SK-N-SH (cell line): ENCODE measurements around the gene U2AF1L4.

Experiments used
- ELF1 ChIP-seq: IDR thresholded peaks from 2 replicates; pipeline ENCODE4 v1.4.0; 2012
- EP300 ChIP-seq, 2 experiments: IDR thresholded peaks; 2 replicates each; pipeline versions ENCODE4 v1.4.0 to v1.6.1; 2012; ENCODE audit warnings: borderline replicate concordance in 1 of 2, low read depth in 1 of 2, low read length in 1 of 2
- EZH2phosphoT487 ChIP-seq: fragments of 200-600 bp; sonication (generic); IDR thresholded peaks from 2 replicates; pipeline ENCODE4 v1.6.1; 2017; ENCODE audit warnings: low read depth, mixed run types, mild to moderate bottlenecking, antibody characterized with exemption, moderate library complexity, borderline replicate concordance
- GABPA ChIP-seq: IDR thresholded peaks from 2 replicates; pipeline ENCODE4 v1.4.0; 2012; ENCODE audit warnings: low read depth, mild to moderate bottlenecking
- MEF2A ChIP-seq: IDR thresholded peaks from 2 replicates; pipeline ENCODE4 v1.4.0; 2012; ENCODE audit warnings: low read depth, borderline replicate concordance
- NFIC ChIP-seq: IDR thresholded peaks from 2 replicates; pipeline ENCODE4 v1.4.0; 2012; ENCODE audit warnings: borderline replicate concordance
- RAD21 ChIP-seq: IDR thresholded peaks from 2 replicates; pipeline ENCODE4 v1.6.1; 2012; ENCODE audit warnings: mild to moderate bottlenecking, low read length
- RCOR1 ChIP-seq: fragments of 150-350 bp; IDR thresholded peaks from 2 replicates; pipeline ENCODE4 v1.6.1; 2017; ENCODE audit warnings: antibody characterized with exemption, low read length
- TAF1 ChIP-seq: IDR thresholded peaks from 2 replicates; pipeline ENCODE4 v1.6.1; 2012; ENCODE audit warnings: low read depth, mild to moderate bottlenecking, low read length, moderate library complexity, borderline replicate concordance
- YY1 ChIP-seq: IDR thresholded peaks from 2 replicates; pipeline ENCODE4 v1.4.0; 2012; ENCODE audit warnings: low read depth, mild to moderate bottlenecking
- ZBTB33 ChIP-seq: IDR thresholded peaks from 2 replicates; pipeline ENCODE4 v1.4.0; 2012; ENCODE audit warnings: low read depth, borderline replicate concordance
- TF ChIP-seq, protein P1 (sequence below): fragments of 200-600 bp; sonication (generic); IDR thresholded peaks from 2 replicates; pipeline ENCODE4 v1.6.1; 2017; ENCODE audit warnings: antibody characterized with exemption, mild to moderate bottlenecking, moderate library complexity
- TF ChIP-seq, protein P2 (sequence below): fragments of 150-350 bp; IDR thresholded peaks from 2 replicates; pipeline ENCODE4 v1.6.1; 2017; ENCODE audit warnings: antibody characterized with exemption, low read length, low read depth, borderline replicate concordance

- TF ChIP-seq YY1 (no peak), TAF1 (no peak), RCOR1 (no peak), MEF2A (no peak), EZH2phosphoT487 (no peak), ZBTB33 (no peak), RAD21 (no peak), GABPA (no peak), EP300 (IDR thresholded peaks at IDR 0.05; ENCODE audit: borderline replicate concordance in 1 of 2, low read depth in 1 of 2, low read length in 1 of 2) (no peak), NFIC (no peak), ELF1 (no peak)
- TF ChIP-seq, protein P1, sequence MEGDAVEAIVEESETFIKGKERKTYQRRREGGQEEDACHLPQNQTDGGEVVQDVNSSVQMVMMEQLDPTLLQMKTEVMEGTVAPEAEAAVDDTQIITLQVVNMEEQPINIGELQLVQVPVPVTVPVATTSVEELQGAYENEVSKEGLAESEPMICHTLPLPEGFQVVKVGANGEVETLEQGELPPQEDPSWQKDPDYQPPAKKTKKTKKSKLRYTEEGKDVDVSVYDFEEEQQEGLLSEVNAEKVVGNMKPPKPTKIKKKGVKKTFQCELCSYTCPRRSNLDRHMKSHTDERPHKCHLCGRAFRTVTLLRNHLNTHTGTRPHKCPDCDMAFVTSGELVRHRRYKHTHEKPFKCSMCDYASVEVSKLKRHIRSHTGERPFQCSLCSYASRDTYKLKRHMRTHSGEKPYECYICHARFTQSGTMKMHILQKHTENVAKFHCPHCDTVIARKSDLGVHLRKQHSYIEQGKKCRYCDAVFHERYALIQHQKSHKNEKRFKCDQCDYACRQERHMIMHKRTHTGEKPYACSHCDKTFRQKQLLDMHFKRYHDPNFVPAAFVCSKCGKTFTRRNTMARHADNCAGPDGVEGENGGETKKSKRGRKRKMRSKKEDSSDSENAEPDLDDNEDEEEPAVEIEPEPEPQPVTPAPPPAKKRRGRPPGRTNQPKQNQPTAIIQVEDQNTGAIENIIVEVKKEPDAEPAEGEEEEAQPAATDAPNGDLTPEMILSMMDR = no peak
- TF ChIP-seq, protein P2, sequence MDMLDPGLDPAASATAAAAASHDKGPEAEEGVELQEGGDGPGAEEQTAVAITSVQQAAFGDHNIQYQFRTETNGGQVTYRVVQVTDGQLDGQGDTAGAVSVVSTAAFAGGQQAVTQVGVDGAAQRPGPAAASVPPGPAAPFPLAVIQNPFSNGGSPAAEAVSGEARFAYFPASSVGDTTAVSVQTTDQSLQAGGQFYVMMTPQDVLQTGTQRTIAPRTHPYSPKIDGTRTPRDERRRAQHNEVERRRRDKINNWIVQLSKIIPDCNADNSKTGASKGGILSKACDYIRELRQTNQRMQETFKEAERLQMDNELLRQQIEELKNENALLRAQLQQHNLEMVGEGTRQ = no peak
Measured at GRCh38 chr19:35727956-35728706, 17.1 kb downstream of the U2AF1L4 start.
